ENCODE data around the gene ZBED5. TPM values are rescaled to one million over a fixed set of nuclear protein-coding genes. Genes with fewer than 3 reads are reported as not detected.

Gene ZBED5
- total and polyA plus RNA-seq, 2 of the 4 experiments (the other 2 are of a cell fraction) = 28.2 to 30.8 TPM

DNA sequence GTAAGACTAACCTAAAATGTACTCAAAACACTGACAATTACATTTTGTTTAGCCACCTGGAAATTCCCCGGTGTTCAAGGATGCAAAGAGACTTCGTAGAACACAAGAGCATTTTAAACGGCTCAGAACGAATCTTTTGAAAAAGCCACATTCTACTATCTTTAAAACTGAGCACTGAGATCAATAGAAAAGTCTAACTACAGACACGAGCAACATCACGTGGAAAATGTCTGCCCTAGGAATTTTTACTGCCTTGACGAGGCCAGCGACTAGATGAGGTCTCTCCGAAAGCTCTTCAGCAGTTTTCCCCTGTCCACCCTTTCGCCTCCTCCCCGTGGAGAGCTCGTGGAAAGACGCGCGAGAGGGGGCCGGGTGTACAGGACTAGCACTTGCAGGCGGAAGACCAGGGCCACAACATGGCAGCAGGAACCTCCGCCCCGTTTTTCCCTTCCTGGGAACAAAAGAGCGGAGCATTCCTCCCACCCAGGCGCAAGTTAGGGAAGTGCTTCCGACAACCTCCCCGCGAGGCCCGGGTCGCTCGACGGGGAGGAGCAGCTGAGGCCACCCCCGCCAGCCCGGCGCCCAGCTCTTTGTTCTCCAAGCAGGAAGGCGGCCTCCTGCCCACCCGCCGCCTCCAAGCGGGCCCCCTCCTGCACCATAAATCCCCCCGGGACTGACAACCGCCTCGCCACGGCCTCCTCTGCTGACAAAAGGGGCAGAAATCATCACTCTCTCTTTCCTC, 50.2 kb downstream of the ZBED5 start:
- Histone ChIP-seq H3K36me3 (ENCODE audit: control insufficient read depth, insufficient read depth, low read length) (peaks cover 36% of the 10 kb centered on the region), H3K9me3 (ENCODE audit: control insufficient read depth, insufficient read depth, low read length) (no peaks in the 10 kb centered on the region)

More for the DNA sequence above, 50.2 kb downstream of the ZBED5 start:
- Histone ChIP-seq H2BK5ac (ENCODE audit: low read depth, low read length, poor library complexity, severe bottlenecking) (peak overlapping the region; percentile 98), H3K27me3 (ENCODE audit: control insufficient read depth, insufficient read depth, low read length) (no peaks in the 10 kb centered on the region), H4K91ac (ENCODE audit: insufficient read depth, low read depth, low read length) (peak overlapping the region; percentile 96), H2AFZ (replicated peaks; ENCODE audit: low read length, poor library complexity) (peak overlapping the region; percentile 88), H3K9ac (ENCODE audit: low read depth, low read length) (peak overlapping the region; percentile 100), H3K23ac (ENCODE audit: low read depth, low read length) (peak overlapping the region; percentile 99), H3K4ac (ENCODE audit: low read depth, low read length) (peak overlapping the region; percentile 100), H3K4me3 (ENCODE audit: insufficient read depth, low read depth, low read length) (peak overlapping the region; percentile 96), H2BK120ac (ENCODE audit: low read depth, low read length) (peak overlapping the region; percentile 70; the same call in 1 of the 2 replicates), H3K4me1 (ENCODE audit: control insufficient read depth, insufficient read depth, low read length) (peaks cover 4% of the 10 kb centered on the region), H2BK15ac (ENCODE audit: low read depth, low read length) (0 out of 3 replicates have a peak overlapping the region, but pooled peaks have one; percentile 27), H3K4me2 (ENCODE audit: low read depth, low read length) (peak overlapping the region; percentile 96), H2AK9ac (replicated peaks; ENCODE audit: low read depth, low read length, poor library complexity) (peak overlapping the region; percentile 100), H3K56ac (ENCODE audit: extremely low read depth, insufficient read depth, low read length) (peak overlapping the region; percentile 97), H2AK5ac (ENCODE audit: low read depth, low read length) (peak overlapping the region; percentile 99), H4K20me1 (ENCODE audit: insufficient read depth, low read length) (peaks cover 59% of the 10 kb centered on the region), H3K9me1 (ENCODE audit: insufficient read depth, low read length) (no peaks in the 10 kb centered on the region), H4K8ac (ENCODE audit: low read depth in 2 of 2, low read length in 2 of 2) (peak overlapping the region; percentile 95 to 97), H3K18ac (ENCODE audit: low read depth, low read length) (peak overlapping the region; percentile 91), H4K5ac (ENCODE audit: low read depth, low read length) (peak overlapping the region; percentile 93), H3K27ac (ENCODE audit: insufficient read depth, low read length) (peak overlapping the region; percentile 99), H3K79me1 (ENCODE audit: low read depth in 1 of 2, low read length in 2 of 2) (peaks cover 21 to 46% of the 10 kb centered on the region in 2 experiments), H3K14ac (replicated peaks; ENCODE audit: low read depth, low read length) (peak overlapping the region; percentile 100), H2BK20ac (ENCODE audit: low read depth, low read length) (no peak overlapping the region)
- intact Hi-C loops (cut with micrococcal nuclease) (loop anchor here (1.0 to 5.0 kb wide), 4 partner anchors 28 to 215 kb away; no protein-coding TSS in a partner anchor), dilution Hi-C loops (cut with HindIII; ENCODE audit: low sequenced_read_pairs, unreplicated experiment) (no loop called here), in situ Hi-C loops (cut with MboI; ENCODE audit: low sequenced_read_pairs) (no loop called here)
- ATAC-seq (ENCODE audit: low read depth) = peak; percentile 2
- POLR2A ChIA-PET (ENCODE audit: unreplicated experiment) = interaction anchor here (0.6 to 1.0 kb wide), 3 partner anchors 50 to 112 kb away, joined by 3 to 5 read pairs (median 3); partner anchors contain the start of gene ZBED5
- no TSS peak for BruUV-seq (replicated peaks)
- CTCF ChIA-PET = interaction anchor here (0.6 to 1.1 kb wide), 2 partner anchors 37 to 40 kb away, joined by 3 read pairs; no protein-coding TSS in a partner anchor
- peak; percentile 37 for DNase-seq
- WGBS, 2 experiments (ENCODE audit: extremely low coverage in 2 of 2, insufficient read length in 1 of 2) = 1% methylated on average over 25 of the region's 39 CpGs; no CpG with 5 or more reads in 1 of the 2 experiments
- TF ChIP-seq NFE2L2 (IDR thresholded peaks at IDR 0.05; ENCODE audit: low read depth, low read length) (no peak), MXI1 (IDR thresholded peaks at IDR 0.05; ENCODE audit: borderline replicate concordance, low read depth, low read length) (peak; percentile 68; the same call in 1 of the 2 replicates), MAZ (IDR thresholded peaks at IDR 0.05; ENCODE audit: borderline replicate concordance, low read depth, low read length) (0 out of 2 replicates have a peak, but pooled peaks have one; percentile 11)
